ENCODE data around the gene CARD6.

DNA sequence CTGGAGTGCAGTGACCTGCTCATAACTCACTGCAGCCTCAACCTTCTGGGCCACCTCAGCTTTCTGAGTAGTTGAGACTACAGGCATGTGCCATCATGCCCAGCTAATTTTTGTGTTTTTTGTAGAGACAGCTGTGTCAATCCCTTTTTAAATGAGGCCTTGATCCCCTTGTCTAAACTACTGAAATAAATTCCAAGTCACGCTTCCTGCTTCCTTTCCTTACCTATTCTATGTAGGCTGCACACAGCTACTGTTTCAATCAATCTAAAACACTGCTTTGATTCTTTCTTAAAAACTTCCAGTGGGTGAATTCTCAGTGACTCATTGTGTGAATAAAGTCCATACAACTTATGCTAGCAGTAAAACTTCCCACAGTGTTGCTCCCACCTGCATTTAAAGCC lies 65.2 kb downstream of the CARD6 start:
- TF ChIP-seq, protein P1, sequence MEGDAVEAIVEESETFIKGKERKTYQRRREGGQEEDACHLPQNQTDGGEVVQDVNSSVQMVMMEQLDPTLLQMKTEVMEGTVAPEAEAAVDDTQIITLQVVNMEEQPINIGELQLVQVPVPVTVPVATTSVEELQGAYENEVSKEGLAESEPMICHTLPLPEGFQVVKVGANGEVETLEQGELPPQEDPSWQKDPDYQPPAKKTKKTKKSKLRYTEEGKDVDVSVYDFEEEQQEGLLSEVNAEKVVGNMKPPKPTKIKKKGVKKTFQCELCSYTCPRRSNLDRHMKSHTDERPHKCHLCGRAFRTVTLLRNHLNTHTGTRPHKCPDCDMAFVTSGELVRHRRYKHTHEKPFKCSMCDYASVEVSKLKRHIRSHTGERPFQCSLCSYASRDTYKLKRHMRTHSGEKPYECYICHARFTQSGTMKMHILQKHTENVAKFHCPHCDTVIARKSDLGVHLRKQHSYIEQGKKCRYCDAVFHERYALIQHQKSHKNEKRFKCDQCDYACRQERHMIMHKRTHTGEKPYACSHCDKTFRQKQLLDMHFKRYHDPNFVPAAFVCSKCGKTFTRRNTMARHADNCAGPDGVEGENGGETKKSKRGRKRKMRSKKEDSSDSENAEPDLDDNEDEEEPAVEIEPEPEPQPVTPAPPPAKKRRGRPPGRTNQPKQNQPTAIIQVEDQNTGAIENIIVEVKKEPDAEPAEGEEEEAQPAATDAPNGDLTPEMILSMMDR (IDR thresholded peaks at IDR 0.05) = no peak
- TF ChIP-seq EZH2 (IDR thresholded peaks at IDR 0.05) = no peak
- no peak for TF ChIP-seq EZH2phosphoT487 (IDR thresholded peaks at IDR 0.05)
